ENCODE data around the gene JAKMIP2.

Gene JAKMIP2

GRCh38 chr5:147704544-147704943, 78.0 kb downstream of the JAKMIP2 start:
- DNase-seq (ENCODE audit: extremely low read depth in 1 of 2, low read depth in 1 of 2), result no peak

DNA sequence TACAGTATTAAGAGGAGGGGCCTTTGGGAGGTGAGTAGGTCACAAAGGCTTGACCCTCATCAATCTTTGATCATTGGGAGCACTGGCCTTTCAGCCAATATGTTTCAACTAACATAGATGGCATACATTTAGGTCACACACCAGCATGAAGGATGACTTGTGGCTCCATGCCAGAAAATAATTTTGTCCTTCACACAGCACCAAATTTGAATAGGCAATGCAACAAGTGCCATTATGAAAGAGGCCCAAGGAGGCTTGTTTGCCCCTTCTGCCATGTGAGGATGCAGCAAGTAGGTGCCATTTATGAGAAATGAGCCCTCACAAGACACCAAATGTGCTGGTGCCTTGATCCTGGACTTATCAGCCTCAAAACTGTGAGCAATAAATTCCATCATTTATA, 81.1 kb downstream of the JAKMIP2 start:
- no peak for DNase-seq (ENCODE audit: extremely low read depth in 1 of 2, low read depth in 1 of 2)

DNA sequence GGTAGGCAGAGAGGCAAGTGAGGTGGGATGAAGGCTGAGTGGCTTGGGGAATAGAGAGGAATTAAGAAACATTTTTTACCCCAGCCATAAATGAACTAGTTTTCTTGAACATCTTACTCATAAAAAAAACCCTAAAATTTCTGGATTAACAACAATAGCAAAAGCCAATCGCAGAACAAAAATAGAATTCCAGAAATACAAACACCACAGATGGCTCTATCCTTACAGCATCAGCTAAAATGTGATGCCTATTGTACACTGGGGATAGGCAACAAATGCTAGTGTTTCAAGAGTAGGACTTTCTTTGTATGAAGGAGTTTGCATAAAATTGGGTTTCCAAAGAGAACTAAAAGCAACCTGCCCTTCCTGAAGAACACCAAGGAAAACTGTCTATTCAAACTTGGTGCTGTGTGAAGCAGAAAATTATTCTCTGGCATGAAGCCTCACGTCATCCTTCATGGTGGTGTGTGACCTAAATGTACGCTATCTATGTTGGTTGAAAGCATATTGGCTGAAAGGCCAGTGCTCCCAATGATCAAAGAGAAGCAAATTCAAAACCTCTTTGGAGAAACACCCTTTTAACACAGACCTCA, 82.9 kb downstream of the JAKMIP2 start:
- no peak for DNase-seq (ENCODE audit: extremely low read depth in 1 of 2, low read depth in 1 of 2)

- no peak for DNase-seq (ENCODE audit: extremely low read depth in 1 of 2, low read depth in 1 of 2)
Observed at GRCh38 chr5:147697380-147697779, 85.1 kb downstream of the JAKMIP2 start.

DNA sequence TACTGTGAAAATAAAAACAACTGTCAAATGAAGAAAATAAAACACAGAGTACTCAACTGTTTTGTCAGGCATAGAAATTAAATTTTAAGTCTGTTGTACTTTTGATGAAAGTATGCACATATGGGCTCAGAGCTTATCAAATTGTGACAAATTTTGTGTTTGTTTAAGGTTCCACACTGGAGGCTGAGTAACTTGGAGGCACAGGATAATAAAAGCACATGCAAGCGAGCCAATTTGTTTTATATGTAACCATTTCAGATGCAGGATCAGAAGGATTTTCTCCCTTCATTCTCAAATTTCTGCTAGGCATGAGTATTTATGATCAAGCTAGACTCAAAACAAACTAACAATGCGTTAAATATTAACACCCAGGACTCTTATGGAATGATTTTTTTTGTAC, 87.8 kb downstream of the JAKMIP2 start:
- DNase-seq (ENCODE audit: extremely low read depth in 1 of 2, low read depth in 1 of 2), result no peak

DNA sequence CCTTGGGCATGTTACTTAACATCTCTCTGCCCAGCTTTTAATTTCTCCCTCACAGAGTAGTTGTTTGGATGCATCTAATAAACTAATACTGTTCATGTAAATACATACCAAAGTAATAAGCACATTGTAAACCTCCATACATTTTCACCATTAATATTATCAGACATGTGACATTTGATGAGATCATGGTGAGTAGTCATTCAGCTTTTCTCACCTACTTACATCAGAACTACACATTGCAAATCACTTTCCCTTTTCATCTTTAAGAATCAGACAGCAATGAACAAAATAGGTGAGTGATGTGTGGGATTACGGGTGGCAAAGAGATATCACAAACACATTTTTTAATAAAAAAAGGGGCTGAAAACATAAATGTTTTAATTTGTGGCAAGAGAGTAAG, 89.3 kb downstream of the JAKMIP2 start:
- DNase-seq (ENCODE audit: extremely low read depth in 1 of 2, low read depth in 1 of 2), result no peak

- DNase-seq (ENCODE audit: extremely low read depth in 1 of 2, low read depth in 1 of 2), result no peak
Observed at GRCh38 chr5:147691130-147691529, 91.4 kb downstream of the JAKMIP2 start.

DNA sequence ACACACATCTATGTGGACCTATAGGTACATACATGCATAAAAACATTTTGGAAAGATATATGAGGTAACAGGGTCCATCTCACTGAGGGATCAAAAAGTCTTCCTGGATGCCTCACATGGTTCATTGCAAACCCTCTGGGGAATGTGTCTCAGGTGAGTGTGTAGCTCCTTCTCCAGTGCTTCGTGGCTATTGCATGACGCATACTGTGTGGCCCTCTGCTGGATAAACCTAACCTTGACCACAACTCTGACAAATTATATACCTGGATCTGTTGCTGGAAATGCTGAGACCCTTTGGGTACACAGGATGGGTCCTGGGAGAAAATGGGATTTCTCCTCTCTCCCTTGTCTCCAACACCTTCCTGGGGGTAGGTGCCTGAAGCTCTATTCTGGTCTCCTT, 91.9 kb downstream of the JAKMIP2 start:
- no peak for DNase-seq (ENCODE audit: extremely low read depth in 1 of 2, low read depth in 1 of 2)

DNA sequence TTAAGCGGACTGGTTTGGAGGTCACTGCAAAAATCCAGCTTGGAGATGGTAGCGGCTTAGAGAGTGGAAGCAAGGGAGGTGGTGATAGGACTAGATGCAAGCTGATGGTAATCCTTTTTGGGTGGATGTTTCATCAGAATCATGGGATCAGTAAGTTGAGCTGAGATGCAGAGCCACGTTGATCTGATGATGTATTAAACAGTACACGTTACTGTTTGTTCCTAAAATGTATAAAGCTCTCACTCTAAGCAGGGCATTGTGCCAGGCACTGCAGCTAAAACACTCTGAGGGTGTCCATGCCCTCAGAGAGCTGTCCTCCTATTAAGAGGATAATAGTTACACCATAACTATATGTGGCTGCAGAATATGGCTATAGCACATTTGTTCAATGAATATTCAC, 93.1 kb downstream of the JAKMIP2 start:
- DNase-seq (ENCODE audit: extremely low read depth in 1 of 2, low read depth in 1 of 2), result no peak

DNA sequence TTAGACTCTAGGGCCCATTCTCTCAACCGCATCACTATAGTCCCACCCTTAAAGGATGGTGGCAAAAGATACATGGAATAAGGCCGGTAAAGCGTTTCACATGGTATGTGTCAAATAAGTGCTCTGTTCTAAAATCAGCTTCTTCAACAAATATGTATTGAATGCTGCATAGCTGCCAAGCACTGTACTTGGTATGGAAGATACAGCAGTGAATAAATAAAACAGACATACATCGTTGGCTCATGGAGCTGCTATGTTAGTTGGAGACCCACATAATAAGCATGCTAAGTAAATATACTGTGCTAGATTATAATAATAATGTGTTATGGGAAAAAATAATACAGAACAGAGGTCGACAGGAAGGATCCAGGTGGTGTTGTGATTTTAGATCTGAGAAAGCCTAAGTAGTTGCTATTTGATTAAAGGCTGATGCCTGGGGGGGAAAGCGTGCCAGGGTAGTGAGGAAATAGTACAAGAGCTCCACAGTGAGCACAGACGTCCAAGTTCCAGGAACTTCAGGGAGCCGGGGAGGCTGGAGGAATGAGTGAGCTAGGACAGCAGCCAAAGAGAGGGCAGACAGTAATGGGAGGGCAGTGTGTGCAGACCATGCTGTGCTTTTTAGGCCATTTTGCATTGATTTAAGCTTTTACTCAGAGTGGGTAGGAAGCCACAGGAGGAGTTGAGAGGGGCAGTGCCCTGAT, 93.7 kb downstream of the JAKMIP2 start:
- DNase-seq (ENCODE audit: extremely low read depth in 1 of 2, low read depth in 1 of 2), result no peak

GRCh38 chr5:147687118-147687517, 95.4 kb downstream of the JAKMIP2 start:
- DNase-seq (ENCODE audit: extremely low read depth in 1 of 2, low read depth in 1 of 2), result no peak

- no peak for DNase-seq (ENCODE audit: extremely low read depth in 1 of 2, low read depth in 1 of 2)
Observed at GRCh38 chr5:147686421-147686820, 96.1 kb downstream of the JAKMIP2 start.

GRCh38 chr5:147685993-147686392, 96.5 kb downstream of the JAKMIP2 start:
- no peak for DNase-seq (ENCODE audit: extremely low read depth in 1 of 2, low read depth in 1 of 2)

DNA sequence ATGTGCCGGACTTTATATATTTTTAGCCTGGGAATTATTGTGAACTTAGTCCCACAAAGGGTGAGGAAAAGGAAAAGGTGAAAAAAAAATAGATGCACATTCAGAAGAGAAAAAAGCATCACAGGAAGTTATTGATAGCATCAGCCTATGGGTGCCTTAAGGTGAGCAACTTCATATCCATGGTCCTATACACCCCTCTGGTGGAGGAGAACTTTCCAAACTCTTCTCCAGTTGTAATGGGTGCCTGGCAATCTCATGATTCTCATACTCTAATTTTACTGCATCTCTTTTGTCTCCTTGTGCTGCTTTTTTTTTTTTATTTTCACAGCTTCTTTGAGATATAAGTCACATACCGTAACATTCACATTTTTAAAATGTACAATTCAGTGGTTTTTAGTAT, 107.4 kb downstream of the JAKMIP2 start:
- no peak for DNase-seq (ENCODE audit: extremely low read depth in 1 of 2, low read depth in 1 of 2)

GRCh38 chr5:147674411-147674810, 108.1 kb downstream of the JAKMIP2 start:
- DNase-seq (ENCODE audit: extremely low read depth in 1 of 2, low read depth in 1 of 2), result no peak

GRCh38 chr5:147673791-147674190, 108.7 kb downstream of the JAKMIP2 start:
- no peak for DNase-seq (ENCODE audit: extremely low read depth in 1 of 2, low read depth in 1 of 2)

DNA sequence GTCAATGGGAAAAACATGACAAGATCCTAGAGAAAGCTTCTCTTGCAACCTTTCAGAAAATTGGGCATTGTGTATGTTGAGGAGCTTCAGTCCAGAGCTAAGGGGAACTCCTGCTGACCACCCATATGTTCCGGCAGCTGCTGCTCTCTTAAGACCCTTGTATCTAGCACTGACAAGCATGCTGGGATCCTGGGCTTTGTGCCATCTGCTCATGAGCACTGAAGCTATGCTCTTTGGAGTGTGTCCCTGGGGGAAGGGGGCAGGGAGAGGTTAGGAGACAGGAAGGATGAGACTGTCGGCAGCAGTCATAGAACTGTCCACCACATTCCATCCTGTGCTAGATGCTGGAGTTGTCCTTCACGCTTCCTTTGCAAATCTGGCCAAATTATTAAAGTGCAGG, 109.3 kb downstream of the JAKMIP2 start:
- no peak for DNase-seq (ENCODE audit: extremely low read depth in 1 of 2, low read depth in 1 of 2)

DNA sequence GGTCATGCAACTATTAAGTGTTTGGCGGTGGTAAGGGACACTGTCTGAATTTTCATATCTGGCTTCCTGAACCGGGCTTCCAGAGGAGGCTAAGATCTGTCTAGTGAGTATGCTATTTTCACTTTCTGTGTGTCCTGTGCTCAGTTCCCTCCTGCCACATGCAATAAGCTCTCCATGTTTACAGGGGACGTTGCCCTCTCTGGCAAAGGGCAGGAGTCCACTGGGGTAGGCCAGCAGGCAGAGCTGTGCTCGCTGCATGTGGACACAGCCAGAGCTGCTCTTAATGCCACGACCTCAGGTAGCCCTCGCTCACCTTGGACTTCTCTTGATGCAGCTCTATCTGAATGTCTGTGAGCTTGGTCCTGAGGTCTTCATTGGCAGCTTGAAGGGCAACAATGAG, 111.2 kb downstream of the JAKMIP2 start:
- no peak for DNase-seq (ENCODE audit: extremely low read depth in 1 of 2, low read depth in 1 of 2)

GRCh38 chr5:147670815-147671214, 111.7 kb downstream of the JAKMIP2 start:
- no peak for DNase-seq (ENCODE audit: extremely low read depth in 1 of 2, low read depth in 1 of 2)

DNA sequence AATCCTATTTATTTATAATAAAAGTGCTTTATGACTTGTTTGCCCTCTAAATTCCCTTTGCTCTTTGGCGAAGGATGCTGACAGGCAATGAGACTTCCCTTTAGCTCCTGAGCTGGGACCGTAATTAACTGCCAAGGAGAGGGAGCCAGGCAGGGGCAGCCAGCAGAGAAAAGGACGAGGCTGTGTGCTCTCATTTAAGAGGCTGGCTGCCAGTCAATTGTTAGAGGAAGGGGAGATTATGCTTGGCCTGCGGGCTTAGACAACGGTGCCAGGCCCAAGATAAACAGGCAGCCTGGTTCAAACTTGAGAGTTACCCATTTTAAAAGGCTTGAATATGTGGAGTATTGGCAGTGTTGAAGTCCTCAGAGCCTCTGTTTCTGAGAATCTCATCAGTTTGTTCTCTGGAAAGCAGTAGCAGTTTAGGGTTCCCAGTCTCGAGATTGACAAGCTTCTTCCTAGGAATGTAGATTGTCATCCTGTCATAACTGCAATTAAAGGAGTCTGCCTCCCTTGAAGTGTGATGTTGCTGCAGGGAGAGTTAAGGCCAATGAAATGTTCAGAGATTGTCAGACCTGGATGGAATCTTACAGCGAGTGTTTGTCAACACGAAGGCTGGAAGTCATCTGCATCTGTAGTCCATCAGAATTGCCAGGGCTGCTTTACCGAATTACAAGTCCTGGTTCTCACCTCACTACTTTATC, 113.2 kb downstream of the JAKMIP2 start:
- DNase-seq (ENCODE audit: extremely low read depth in 1 of 2, low read depth in 1 of 2), result no peak

GRCh38 chr5:147668385-147668784, 114.1 kb downstream of the JAKMIP2 start:
- DNase-seq (ENCODE audit: extremely low read depth in 1 of 2, low read depth in 1 of 2), result no peak

DNA sequence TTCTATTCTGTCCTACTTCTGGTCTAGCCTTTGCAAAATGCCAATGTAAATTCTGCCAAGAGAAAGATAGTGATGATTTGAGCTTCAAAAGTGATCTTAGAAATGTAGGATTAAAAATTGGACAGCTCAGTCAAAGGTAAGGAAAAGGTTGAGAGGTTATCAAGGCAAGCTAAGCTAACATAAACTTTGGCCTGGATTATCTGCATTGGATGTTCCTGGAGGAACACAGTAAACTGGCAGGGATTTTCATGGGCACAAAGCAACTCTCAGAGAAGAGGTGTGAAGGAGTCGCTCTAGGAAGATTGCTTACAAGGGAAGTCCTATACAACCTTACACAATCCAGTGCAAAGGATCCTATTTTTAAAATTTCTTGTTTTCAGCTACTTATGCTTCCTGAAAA, 115.2 kb downstream of the JAKMIP2 start:
- DNase-seq (ENCODE audit: extremely low read depth in 1 of 2, low read depth in 1 of 2), result no peak
